CD4-positive, alpha-beta T cell treated with Interleukin-12 subunit alpha and Interleukin-12 subunit beta, for 1 hour (primary cell): ENCODE data around the gene ATF7IP2.
"Not testable (repeated sequence)": the region's sequence is repeated elsewhere in the genome, so short reads cannot be mapped to it uniquely, and the experiment has no call there.

ENCODE experiments used
- DNase-seq: peaks from one replicate; pipeline ENCODE4 v3.0.0-alpha.2; 2020

Gene ATF7IP2

GRCh38 chr16:10376229-10376628, 9.6 kb upstream of the ATF7IP2 start:
- DNase-seq = no peak

DNA sequence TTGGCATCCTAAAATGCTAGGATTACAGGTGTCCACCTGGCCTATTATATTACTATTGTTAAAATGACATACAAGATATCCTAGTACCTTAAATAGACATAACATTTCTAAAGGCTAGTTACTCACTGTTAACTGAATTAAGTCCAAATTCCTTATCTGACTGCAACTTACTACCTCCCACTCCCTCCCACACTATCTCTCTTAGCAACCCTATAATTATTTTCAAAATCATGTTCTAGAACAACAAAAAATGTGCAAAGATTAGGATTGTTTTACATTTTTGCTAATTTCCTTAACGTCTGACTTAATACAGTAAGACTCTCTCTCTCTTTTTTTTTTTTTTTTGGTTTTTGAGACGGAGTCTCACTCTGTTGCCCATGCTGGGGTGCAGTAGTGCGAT, 2.2 kb upstream of the ATF7IP2 start:
- no peak for DNase-seq

DNA sequence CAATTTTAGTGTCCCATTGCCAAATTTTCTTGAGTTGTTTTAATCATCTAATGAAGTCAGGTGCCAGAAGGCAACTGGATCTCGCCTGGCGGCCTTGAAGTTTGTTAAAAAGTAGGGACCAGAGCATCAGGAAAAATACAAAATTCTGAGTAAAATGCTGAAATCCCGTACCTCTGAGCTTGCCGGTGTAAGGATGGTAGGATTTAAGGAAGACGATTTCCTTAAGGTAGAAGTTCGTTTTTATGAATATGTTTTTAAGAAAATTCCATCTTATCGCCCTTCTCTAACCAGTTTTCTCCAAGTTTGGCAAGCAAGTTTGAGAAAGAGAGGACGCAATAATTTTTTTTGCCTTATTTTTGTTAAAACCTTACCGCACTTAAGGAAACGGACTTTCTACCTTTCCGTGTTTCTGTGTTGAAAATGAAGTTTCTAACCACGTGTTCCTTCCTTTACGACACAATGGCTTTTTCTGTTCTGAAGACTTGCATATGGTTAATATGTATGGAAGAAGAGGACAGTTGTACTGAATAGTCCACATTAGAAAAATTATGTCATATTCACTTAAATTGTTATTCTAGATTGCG, 748 bp downstream of the ATF7IP2 start:
- DNase-seq = no peak

- no peak for DNase-seq
Observed at GRCh38 chr16:10387188-10387617, 1.3 kb downstream of the ATF7IP2 start.

GRCh38 chr16:10388988-10389387, 3.1 kb downstream of the ATF7IP2 start:
- no peak for DNase-seq

DNA sequence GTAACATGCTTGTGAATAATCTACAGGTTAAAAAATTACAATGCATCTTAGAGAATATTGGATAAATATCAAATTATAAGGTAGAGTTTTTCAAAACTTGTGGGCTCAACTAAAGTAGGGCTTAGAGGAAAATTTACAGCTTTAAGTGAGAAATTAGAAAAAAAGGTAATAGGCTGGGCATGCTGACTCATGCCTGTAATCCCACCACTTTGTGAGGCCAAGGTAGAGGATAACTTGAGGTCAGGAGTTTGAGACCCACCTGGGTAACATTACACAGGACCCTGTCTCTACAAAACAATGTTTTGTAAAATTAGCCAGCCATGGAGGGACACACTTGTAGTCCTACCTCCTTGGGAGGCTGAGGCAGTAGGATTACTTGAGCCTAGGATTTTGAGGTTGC, 4.5 kb downstream of the ATF7IP2 start:
- no peak for DNase-seq

- DNase-seq = no peak
Observed at GRCh38 chr16:10390867-10391266, 5.0 kb downstream of the ATF7IP2 start.

GRCh38 chr16:10391339-10391738, 5.5 kb downstream of the ATF7IP2 start:
- DNase-seq = no peak

- no peak for DNase-seq
Observed at GRCh38 chr16:10402975-10403374, 17.1 kb downstream of the ATF7IP2 start.

GRCh38 chr16:10405386-10405939, 19.6 kb downstream of the ATF7IP2 start:
- DNase-seq = no peak

DNA sequence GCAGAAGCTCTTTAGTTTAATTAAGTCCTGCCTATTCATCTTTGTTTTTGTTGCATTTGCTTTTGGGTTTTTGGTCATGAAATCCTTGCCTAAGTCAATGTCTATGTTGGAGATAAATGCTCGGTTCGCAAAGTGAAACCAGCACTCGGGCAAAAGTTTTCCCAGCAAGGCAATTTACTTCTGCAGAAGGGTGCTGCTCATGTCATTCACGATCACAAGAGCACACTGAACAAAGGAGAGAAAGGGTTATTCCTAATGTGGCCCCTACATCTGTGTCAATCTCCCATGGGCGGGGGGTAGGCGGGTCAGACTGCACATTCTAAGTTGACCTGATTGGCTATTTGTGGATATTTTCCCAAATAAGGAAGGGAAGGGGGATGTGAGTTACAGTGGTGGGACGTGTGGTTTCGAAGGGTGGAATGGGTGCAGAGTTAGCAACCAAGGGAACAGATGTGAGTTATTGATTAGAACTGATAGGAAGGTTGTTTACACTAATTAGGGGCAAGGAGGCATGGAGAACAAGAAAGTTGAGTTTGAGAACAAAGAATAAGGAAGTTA, 23.0 kb downstream of the ATF7IP2 start:
- DNase-seq = no peak

- not testable (repeated sequence) for DNase-seq
Observed at GRCh38 chr16:10409713-10410112, 23.9 kb downstream of the ATF7IP2 start.

DNA sequence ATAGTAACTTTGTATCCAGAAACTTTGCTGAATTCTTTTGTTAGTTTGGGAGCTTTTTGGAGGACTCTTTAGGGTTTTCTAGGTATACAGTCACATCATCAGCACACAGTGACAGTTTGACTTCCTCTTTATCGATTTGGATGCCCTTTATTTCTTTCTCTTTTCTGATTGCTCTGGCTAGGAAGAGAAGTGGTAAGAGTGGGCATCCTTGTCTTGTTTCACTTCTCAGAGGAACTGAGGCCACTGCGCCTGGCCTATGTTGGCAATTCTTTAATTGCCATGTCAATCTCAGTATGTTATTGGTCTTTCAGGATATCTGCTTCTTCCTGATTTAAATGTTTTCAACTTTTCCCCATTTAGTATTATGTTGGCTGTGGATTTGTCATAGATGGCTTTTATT, 24.6 kb downstream of the ATF7IP2 start:
- DNase-seq = no peak

DNA sequence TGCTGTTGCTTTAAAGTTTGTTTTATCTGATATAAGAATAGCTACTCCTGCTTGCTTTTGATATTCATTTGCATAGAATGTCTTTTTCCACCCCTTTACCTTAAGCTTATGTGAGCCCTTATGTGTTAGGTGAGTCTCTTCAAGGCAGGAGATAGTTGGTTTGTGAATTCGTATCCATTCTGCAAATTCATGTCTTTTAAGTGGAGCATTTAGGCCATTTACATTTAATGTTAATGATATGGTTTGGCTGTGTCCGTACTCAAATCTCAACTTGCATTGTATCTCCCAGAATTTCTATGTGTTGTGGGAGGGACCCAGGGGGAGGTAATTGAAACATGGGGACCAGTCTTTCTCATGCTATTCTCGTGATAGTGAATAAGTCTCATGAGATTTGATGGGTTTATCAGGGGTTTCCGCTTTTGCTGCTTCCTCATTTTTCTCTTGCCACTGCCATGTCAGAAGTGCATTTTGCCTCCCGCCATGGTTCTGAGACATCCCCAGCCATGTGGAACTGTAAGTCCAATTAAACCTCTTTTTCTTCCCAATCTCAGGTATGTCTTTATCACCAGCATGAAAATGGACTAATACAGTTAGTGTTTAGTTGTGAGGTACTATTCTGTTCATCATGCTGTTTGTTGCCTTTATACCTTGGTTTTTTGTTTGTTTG, 27.2 kb downstream of the ATF7IP2 start:
- no peak for DNase-seq

DNA sequence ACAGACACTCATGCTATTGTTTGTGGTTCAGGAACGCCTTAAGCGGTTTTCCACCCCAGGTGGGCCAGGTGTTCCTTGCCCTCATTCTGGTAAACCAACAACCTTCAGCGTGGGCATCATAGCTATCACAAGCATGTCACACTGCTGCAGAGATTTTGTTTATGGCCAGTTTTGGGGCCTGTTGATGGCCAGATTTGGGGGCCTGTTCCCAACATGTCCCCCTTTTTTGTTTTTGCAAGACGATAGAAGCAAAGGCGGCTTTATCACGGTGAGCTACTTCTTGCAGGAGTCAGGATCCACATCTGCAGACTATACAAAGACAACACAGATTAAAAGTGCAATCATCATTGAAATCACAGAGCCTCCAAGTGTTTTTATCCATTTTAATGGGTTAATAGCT, 32.3 kb downstream of the ATF7IP2 start:
- DNase-seq = not testable (repeated sequence)

DNA sequence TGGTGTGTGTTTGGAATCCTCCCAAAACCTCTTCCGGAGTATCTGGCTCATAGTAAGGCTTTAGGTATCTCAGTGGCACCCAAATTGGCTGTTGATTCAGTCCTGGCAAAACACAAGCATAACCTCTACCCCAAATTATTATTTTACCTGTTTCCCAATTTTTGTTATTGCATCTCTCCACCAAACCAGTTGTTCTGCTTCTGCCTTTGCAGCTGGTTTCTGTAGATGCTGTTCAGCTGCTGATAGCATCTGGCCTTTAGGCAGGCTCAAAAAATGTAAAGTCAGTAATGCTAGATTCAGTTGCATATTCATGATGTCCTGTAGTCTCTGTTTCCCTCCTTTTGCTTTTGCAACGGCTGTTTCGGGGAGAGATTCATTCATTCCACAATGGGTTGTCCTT, 33.8 kb downstream of the ATF7IP2 start:
- DNase-seq = no peak

- DNase-seq = no peak
Observed at GRCh38 chr16:10421596-10421995, 35.7 kb downstream of the ATF7IP2 start.

- DNase-seq = no peak
Observed at GRCh38 chr16:10428433-10429168, 42.7 kb downstream of the ATF7IP2 start.

DNA sequence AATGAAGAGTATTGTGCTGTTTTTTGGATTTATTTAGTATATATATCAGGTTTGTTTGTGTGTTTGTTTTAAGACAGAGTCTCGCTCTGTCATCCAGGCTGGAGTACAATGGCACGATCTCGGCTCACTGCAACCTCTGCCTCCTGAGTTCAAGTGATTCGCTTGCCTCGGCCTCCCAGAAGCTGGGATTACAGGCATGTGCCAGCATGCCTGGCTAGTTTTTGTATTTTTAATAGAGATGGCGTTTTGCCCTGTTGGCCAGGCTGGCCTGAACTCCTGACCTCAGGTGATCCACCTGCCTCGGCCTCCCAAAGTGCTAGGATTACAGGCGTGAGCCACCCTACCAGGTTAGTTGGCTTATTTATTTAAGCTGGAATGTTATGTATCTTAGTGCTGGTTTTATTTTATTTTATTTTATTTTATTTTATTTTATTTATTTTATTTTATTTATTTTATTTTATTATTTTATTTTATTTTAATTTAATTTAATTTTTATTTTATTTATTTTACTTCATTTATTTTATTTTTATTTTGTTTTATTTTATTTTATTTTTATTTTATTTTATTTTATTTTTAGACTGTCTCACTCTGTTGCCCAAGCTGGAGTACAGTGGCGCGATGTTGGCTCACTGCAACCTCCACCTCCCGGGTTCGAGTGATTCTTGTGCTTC, 43.6 kb downstream of the ATF7IP2 start:
- not testable (repeated sequence) for DNase-seq

GRCh38 chr16:10441726-10442125, 55.9 kb downstream of the ATF7IP2 start:
- DNase-seq = no peak

- DNase-seq = no peak
Observed at GRCh38 chr16:10447289-10447688, 61.4 kb downstream of the ATF7IP2 start.

- DNase-seq = not testable (repeated sequence)
Observed at GRCh38 chr16:10452208-10453158, 66.6 kb downstream of the ATF7IP2 start.
